ENCODE results near the gene NR1D1.

DNA sequence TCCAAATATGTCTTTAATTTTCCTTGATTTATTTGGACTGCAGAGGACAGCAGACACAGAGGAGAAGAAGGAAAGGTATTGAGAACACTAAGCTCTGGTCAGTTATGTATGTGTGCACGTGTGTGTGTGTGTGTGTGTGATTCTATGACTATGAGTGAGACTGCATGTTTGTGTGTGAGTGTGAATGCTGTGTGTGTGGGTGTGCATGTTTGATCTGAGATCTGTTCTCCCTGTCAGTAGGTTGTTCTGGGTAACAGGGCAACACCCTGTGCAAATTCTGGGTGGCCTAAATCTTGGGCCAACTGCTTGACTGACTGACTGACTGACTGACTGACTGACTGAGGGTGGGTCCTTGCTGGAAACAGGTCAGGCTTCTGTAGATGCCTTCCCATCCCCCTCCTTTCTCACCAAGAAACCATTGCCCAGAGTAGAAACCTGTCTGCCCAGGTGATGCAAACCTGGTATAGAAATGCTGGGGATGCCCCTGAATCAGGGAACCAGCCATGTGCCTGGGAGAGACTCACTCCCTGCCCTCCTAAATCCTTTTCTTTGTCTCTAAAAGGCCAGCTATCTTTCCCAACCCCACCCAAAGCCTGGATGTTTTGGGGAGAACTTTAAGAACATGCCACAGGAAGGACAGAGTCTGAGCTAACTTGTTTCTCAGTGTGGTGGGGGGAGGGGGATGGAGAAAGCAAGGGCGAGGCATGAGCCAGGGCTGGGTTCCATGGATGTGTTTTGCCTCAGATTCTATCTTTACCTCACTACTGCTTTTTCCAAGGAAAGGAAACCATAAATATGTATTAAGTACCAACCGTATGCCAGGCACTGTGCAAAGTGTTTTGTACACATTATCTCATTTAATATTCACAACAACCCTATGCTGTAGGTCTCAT lies 4.5 kb upstream of the NR1D1 start:
- TF ChIP-seq, protein P1, sequence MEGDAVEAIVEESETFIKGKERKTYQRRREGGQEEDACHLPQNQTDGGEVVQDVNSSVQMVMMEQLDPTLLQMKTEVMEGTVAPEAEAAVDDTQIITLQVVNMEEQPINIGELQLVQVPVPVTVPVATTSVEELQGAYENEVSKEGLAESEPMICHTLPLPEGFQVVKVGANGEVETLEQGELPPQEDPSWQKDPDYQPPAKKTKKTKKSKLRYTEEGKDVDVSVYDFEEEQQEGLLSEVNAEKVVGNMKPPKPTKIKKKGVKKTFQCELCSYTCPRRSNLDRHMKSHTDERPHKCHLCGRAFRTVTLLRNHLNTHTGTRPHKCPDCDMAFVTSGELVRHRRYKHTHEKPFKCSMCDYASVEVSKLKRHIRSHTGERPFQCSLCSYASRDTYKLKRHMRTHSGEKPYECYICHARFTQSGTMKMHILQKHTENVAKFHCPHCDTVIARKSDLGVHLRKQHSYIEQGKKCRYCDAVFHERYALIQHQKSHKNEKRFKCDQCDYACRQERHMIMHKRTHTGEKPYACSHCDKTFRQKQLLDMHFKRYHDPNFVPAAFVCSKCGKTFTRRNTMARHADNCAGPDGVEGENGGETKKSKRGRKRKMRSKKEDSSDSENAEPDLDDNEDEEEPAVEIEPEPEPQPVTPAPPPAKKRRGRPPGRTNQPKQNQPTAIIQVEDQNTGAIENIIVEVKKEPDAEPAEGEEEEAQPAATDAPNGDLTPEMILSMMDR (IDR thresholded peaks at IDR 0.05): no peak
- TF ChIP-seq POLR2AphosphoS5 (IDR thresholded peaks at IDR 0.05) (no peak), POLR2A (IDR thresholded peaks at IDR 0.05) (no peak), EP300 (IDR thresholded peaks at IDR 0.05) (no peak)

Data from upper lobe of left lung (tissue), 4 donors.